ENCODE measurements around the gene COA5. TPM values are rescaled to one million over a fixed set of nuclear protein-coding genes. Genes with fewer than 3 reads are reported as not detected.

The COA5 gene
- total RNA-seq, 1 donor from 2014 or later = 23.3 TPM

- intact Hi-C loops (cut with micrococcal nuclease) = no loop called here
Observed at GRCh38 chr2:98576666-98577312, 31.5 kb downstream of the COA5 start.

- intact Hi-C loops (cut with micrococcal nuclease) = no loop called here
Observed at GRCh38 chr2:98573426-98573825, 34.9 kb downstream of the COA5 start.

DNA sequence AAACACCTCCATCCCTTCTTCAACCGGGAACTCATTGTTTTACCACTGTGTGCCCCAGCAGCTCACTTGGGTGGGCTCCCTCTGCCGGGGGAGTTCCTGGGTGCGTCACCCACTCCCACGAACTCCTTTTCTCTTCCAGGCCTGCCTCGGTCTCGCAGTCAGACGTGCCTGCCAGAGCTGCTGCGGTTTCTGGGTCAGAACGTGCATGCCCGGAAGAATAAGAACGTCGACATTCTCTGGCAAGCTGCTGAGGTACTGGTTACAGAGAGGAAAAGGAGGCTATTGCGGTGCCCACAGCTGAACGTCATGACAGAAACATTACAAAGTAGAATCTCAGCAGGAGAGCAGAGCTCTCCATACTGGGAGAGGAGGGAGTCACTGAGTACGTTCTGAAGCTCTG, 35.6 kb downstream of the COA5 start:
- intact Hi-C loops (cut with micrococcal nuclease) = no loop called here

DNA sequence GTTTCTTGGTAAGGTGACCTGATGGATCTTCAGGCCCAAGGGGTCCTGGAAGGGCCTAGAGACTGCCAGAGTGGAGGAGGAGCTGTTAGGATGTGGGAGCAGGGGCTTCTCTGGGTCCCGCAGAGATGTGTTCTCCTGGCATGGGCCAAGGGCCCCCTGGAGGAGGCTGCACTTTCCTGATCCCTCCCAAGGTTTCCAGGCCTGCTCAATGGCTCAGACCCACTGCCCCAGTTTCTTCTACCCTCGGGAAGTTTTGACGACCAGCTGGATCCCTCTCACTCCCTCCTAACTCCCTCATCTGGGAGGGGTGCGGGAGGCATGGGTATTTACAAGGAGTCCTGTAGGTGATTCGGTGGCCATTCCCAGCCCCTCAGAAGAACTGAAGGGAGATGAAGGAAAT, 36.1 kb downstream of the COA5 start:
- intact Hi-C loops (cut with micrococcal nuclease) = no loop called here

- intact Hi-C loops (cut with micrococcal nuclease) = no loop called here
Observed at GRCh38 chr2:98571796-98572195, 36.5 kb downstream of the COA5 start.

- intact Hi-C loops (cut with micrococcal nuclease) = no loop called here
Observed at GRCh38 chr2:98571121-98571701, 37.1 kb downstream of the COA5 start.

GRCh38 chr2:98570356-98570755, 38.0 kb downstream of the COA5 start:
- intact Hi-C loops (cut with micrococcal nuclease) = no loop called here

GRCh38 chr2:98569915-98570314, 38.4 kb downstream of the COA5 start:
- intact Hi-C loops (cut with micrococcal nuclease) = loop anchor here (1.0 to 2.0 kb wide), 3 partner anchors 157 to 497 kb away; no protein-coding TSS in a partner anchor

DNA sequence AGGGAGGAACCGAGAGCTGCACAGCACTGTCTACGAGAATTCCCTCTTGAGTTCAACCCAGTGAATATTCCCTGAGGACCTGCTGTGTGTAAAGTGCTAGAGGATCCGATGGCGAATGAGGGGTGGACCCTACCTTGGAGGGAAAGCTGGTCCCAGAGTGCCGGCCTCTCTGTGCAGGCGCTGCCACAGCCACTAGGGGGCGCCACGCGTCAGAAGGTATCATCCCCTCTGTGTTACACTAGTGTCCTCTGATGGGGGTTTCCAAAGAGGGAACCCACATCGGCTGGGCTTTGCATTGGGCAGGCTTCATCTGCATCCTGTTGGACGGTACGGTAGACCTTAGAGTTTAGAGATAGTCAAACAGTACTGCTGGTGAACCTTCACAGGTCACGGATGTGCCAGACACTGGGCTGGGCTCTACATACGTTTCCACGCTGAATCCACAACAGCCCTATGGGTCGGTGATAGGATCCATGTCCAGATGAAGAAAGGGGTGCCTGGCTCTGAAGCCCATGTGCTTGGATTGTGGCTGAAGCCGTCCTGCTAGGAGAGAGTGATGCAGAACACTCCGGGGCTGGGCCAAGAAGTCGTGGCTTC, 39.0 kb downstream of the COA5 start:
- intact Hi-C loops (cut with micrococcal nuclease) = loop anchor here (1.0 to 2.0 kb wide), 3 partner anchors 156 to 498 kb away; no protein-coding TSS in a partner anchor

- intact Hi-C loops (cut with micrococcal nuclease) = loop anchor here (2.0 kb wide), 1 partner anchor 498 kb away; no protein-coding TSS in a partner anchor
Observed at GRCh38 chr2:98568161-98568956, 40.0 kb downstream of the COA5 start.

GRCh38 chr2:98565941-98566340, 42.4 kb downstream of the COA5 start:
- intact Hi-C loops (cut with micrococcal nuclease) = no loop called here

DNA sequence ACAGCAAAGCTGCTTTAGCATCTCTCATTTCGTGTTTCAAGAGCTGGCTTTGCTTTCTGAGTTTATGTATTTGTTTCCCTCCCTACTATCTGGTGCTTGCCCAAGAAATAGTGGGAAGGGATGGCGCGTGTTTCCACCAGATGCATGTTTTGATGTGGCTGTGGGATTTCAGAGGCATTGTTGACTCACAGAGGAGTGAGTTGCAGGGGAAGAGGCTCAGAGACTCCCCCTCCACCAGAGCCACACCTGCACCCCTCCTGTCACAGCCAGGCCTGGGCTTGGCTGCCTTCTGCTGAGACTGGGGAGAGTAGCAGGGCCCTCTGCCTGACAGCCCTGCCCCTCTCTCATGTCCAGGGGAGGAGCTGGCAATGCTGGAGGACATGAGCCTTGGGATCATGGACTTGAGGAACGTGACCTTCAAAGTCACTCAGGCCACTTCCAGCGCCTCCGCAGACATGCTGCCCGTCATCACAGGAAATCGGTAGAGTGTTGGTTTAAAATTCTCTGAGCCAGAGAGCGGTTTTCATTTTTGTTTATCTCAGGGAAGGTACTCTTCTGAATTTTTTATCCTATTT, 42.9 kb downstream of the COA5 start:
- intact Hi-C loops (cut with micrococcal nuclease) = no loop called here

GRCh38 chr2:98564541-98565132, 43.7 kb downstream of the COA5 start:
- intact Hi-C loops (cut with micrococcal nuclease) = no loop called here

GRCh38 chr2:98563394-98563793, 44.9 kb downstream of the COA5 start:
- intact Hi-C loops (cut with micrococcal nuclease) = no loop called here

DNA sequence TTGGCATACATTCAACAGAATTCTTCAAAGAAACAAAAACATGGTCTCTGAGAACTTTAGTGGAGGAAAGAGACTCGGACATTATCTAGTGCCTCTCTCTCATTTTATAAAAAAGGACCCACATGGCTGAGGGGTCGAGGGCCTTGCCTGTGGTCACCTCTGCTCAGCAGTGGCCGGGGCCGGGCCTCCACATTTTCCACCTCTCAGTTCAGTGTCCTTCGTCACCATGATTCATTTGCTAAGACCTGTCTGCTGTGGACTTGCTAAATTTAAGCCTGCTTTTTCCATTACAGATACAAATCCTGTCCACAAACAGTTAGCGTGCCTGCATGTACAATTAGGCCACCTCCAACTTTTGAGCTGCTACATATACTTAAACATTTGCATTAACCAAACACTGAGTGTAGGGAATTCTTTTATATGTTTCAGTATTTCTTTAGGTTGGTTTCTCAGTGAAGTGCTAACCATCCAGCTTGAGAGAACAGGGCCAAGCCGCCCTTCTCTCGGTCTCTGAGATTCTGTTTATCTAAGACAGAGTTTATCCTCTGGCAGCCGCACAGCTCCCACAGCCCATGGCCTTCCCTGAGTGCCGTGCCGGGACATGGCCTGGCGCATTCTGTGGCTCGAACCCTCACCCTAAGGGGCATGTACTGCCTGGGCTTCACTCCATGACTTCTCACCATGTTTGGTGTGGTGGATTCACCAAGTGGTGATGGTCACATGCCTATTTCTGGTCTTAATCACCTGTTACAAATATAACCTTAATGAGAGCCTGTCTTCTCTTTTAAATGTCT, 46.2 kb downstream of the COA5 start:
- intact Hi-C loops (cut with micrococcal nuclease) = no loop called here

DNA sequence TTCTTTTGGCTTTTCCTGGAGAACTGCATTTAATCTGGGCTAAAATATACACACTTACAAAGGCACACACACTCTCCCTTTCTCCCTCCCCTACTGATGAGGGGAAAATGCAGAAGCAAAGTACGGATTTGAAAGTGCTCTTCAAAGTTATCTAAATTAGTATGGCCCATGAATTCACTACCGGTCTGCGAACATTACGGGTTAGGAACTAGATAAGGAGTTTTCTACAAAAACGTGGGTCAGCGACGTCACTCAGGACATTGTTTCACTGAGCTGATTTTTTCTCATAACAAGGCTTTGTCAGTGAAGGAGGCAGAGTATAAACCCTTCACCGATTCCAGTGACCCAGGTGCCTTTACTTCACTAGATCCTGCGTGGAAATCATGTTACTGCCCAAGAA, 47.3 kb downstream of the COA5 start:
- intact Hi-C loops (cut with micrococcal nuclease) = no loop called here

- intact Hi-C loops (cut with micrococcal nuclease) = no loop called here
Observed at GRCh38 chr2:98560256-98560771, 48.0 kb downstream of the COA5 start.

DNA sequence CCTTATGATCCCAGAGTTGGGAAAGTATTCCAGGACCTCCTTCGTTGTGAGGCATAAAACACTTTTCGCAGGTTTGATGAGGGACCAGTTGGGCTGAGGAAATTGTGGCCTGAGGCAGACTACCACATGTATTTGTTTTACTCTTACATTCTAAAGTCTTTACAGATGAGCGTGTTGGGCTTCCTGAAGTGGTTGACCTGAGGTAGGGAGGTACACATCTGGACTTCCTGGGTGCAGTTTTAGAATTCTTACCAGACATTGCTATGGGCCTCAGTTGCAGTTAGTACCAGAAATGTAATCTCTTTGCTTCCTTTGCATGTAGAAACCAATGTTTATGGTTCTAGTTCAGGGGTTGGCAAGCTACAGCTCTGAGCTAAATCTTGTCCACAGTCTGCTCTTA, 48.7 kb downstream of the COA5 start:
- intact Hi-C loops (cut with micrococcal nuclease) = no loop called here

DNA sequence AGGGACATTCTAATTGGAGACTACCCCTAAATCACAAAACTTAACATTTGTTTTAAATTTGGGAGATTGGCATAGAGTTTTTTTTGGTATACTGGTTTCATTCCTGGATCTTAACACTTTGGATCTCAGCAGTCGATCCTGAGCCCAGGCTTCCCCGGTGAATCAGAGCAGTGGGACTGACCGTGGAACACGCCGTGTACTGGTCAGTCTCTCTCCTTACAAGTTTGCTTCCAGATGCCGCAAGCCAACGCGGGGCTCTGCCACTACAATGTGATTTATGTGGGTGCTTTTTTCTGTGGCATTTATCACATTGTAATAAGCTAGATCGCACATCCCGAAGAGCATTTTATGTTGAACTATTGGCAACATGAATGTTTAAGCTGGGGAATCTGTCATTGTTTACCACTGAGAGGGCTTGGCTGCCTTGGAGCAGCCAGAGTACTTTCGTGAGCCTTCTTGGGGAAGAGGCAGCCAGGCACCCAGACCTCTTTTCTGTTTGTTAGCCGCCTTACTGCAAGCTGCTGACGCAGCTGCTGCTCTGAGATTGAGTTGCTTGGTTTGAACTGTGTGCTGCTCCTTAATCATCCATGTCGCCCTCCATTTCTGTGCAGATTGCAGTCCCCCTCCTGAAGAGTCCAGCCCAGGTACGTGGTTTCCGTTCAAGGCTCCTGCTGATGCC, 49.3 kb downstream of the COA5 start:
- intact Hi-C loops (cut with micrococcal nuclease) = no loop called here
